HEK293 (cell line): Measurements from ENCODE around the gene AGRN.

ENCODE experiments used
- KLF16 ChIP-seq: fragments of 450-650 bp; formaldehyde crosslinking; IDR thresholded peaks from 2 replicates; pipeline ENCODE4 v1.5.1; 2017; ENCODE audit warnings: missing biosample characterization, missing genetic modification characterization
- YY1 ChIP-seq: fragments of 450-650 bp; formaldehyde crosslinking; IDR thresholded peaks from 2 replicates; pipeline ENCODE4 v1.5.1; 2018; ENCODE audit warnings: missing biosample characterization, missing genetic modification characterization
- ZFP41 ChIP-seq: fragments of 450-650 bp; formaldehyde crosslinking; IDR thresholded peaks from 2 replicates; pipeline ENCODE4 v1.5.1; 2016; ENCODE audit warnings: missing biosample characterization, missing genetic modification characterization, borderline replicate concordance

DNA sequence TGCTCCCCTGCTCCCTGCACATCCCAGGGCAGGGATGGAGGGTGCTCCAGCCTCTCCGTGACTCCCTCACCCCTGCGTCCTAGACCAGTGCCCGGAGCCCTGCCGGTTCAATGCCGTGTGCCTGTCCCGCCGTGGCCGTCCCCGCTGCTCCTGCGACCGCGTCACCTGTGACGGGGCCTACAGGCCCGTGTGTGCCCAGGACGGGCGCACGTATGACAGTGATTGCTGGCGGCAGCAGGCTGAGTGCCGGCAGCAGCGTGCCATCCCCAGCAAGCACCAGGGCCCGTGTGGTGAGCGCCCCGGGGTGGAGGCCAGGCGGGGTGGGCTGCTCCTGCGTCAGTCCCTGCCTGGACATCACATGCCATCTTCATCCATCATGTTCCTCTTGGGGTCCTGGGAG, 22.0 kb downstream of the AGRN start:
- TF ChIP-seq YY1 (tag by site-specific recombination) (no peak), KLF16 (tag by site-specific recombination) (no peak), ZFP41 (tag by site-specific recombination) (no peak)
